Measurements from ENCODE around the gene ATG2A. TPM values are rescaled to one million over a fixed set of nuclear protein-coding genes. Genes with fewer than 3 reads are reported as not detected.

The ATG2A gene
- 18.5 TPM for total RNA-seq (2013)
- polyA plus RNA-seq: 10 to 100 TPM in 1 of 3 donors, 1 to 10 TPM in 2; 2.6 to 24.9 (median 4.0) TPM
- polyA minus RNA-seq: 70.7 and 74.5 TPM in 2 replicates
- 36.2 to 134 (median 93.2) reads per million in 11 experiments for total RNA-seq

DNA sequence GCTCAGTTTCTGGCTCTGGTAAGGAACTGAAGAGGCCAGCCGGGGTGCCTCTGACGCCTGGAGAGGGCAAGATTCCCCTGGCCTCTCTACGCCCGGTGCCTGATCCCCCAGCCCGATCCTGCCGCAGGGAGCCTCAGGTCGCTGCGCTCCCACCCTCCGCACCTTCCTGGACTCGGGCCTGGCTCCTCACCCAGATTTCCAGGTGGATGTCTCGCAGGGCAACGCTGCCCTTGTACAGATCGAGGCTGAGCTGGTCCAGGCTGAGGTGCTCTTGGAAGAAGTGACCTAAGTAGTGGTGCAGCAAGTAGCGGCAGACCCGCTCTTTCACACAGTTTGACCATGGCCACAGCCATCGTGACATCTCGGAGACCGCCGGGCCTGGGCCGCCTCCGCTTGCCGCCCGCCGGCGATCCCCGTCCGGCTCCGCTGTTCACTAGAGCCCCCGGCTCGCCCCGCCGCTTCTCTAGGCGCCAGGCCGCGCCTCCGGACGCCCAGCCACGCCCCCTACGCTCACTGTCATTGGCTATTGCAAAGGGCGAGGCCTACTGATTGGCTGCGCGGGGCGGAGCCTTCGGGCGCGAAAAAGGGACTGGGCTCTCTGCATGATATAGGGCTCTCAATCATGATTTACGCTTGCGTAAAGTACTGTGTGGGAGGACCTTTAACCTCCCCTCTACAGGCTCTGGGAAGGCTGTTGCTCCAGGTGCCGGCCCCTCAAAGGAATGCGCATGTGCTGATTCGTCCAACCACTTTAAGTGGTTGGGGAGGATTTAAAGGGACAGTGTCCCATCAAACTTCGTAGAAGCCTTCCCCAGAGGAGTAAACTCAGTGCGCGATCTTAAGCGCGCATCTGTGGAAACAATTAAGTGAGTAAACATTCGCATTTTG, at the start of gene ATG2A:
TSS of gene ATG2A (minus strand) at position 435 of the 888 bp plus-strand sequence. CDS start at position 361, 74 bp downstream.
- H3K4me1 Mint-ChIP-seq: peaks cover 27% of the 10 kb centered on the region
- Histone ChIP-seq H3K4me2 (replicated peaks; ENCODE audit: extremely low read depth, low read length, poor library complexity, severe bottlenecking) (peak within 1 kb of the TSS; percentile 93), H3K27me3 (ENCODE audit: control insufficient read depth in 2 of 2, insufficient read depth in 2 of 2, low read length in 2 of 2) (no peaks in the 10 kb centered on the region), H3K4me1 (ENCODE audit: control insufficient read depth in 1 of 2, insufficient read depth in 2 of 2, low read length in 2 of 2) (peaks cover 24 to 26% of the 10 kb centered on the region in 2 donors), H3K79me2 (ENCODE audit: insufficient read depth, low read length) (peaks cover 16% of the 10 kb centered on the region), H3K27ac (ENCODE audit: low read depth in 1 of 2, low read length in 2 of 2) (peak within 1 kb of the TSS; percentile 69 to 84), H3K36me3 (replicated peaks in 1 of 2; ENCODE audit: control insufficient read depth in 1 of 2, insufficient read depth in 2 of 2, low read length in 2 of 2) (peaks cover 21 to 27% of the 10 kb centered on the region in 2 donors), H4K20me1 (ENCODE audit: insufficient read depth, low read length) (peaks cover 28% of the 10 kb centered on the region), H2AFZ (ENCODE audit: insufficient read depth, low read depth, low read length, poor library complexity, severe bottlenecking) (peak within 1 kb of the TSS; percentile 61), H3K4me3 (replicated peaks in 1 of 3; ENCODE audit: low read depth in 2 of 3, low read length in 3 of 3) (peak within 1 kb of the TSS; percentile 76 to 94 (median 84)), H3K9ac (ENCODE audit: insufficient read depth, low read length, poor library complexity, severe bottlenecking) (peak within 1 kb of the TSS; percentile 81), H3K9me3 (replicated peaks in 1 of 2; ENCODE audit: control insufficient read depth in 1 of 2, insufficient read depth in 1 of 2, low read length in 2 of 2) (no peaks in the 10 kb centered on the region)
- peaks cover 19 to 22% of the 10 kb centered on the region in 2 donors for H3K36me3 Mint-ChIP-seq
- peaks cover 0 to 2% (median 0%) of the 10 kb centered on the region in 3 donors for H3K27me3 Mint-ChIP-seq (ENCODE audit: low read depth in 3 of 3)
- peak within 1 kb of the TSS; percentile 90 to 99 (median 97) for H3K27ac Mint-ChIP-seq
- under 1% methylated on average over 48 of the region's 57 CpGs for WGBS (ENCODE audit: insufficient coverage)
- intact Hi-C loops (cut with micrococcal nuclease): loop anchor here (5.0 kb wide), 2 partner anchors 110 to 205 kb away; partner anchors contain the start of genes SNX15 (in 2 of the 2), FAU (in 1 of the 2) and MRPL49 (in 1 of the 2)
- peak; percentile 99 to 100 (median 99) for DNase-seq
- no peak for TF ChIP-seq CTCF (IDR thresholded peaks at IDR 0.05)
- H3K4me3 Mint-ChIP-seq: peak within 1 kb of the TSS; percentile 97 to 99
- H3K9me3 Mint-ChIP-seq: peaks cover 0 to 3% (median 0%) of the 10 kb centered on the region in 7 donors

DNA sequence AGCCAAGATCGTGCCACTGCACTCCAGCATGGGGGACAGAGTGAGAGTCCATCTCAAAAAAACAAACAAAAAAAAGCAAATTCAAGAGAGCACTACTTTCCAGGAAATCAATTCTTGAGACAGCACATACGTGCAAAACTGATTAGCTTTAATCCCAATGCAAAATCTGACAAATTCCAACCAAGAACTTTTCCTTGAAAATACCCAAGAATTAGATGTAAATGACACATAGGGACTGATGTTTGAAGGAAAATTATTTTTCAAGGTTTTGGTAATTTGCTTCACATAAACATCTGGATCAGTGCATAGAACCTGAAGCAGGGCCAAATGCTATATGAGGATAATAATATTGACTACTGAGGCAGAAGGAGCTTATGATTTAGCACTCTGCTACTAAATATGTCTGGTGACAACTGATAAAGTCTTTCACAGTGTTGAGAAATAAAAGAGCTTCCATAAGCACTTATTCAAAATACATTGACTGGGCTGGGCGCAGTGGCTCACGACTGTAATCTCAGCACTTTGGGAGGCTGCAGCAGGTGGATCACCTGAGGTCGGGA, 46.1 kb upstream of the ATG2A start:
- TF ChIP-seq CTCF (IDR thresholded peaks at IDR 0.05): no peak
- DNase-seq: no peak
- no peak overlapping the region for H3K4me3 Mint-ChIP-seq
- H3K36me3 ChIP-seq (replicated peaks in 1 of 2; ENCODE audit: control insufficient read depth in 1 of 2, insufficient read depth in 2 of 2, low read length in 2 of 2): no peaks in the 10 kb centered on the region
- no peaks in the 10 kb centered on the region for H3K36me3 Mint-ChIP-seq
- H3K9ac ChIP-seq (ENCODE audit: insufficient read depth, low read length, poor library complexity, severe bottlenecking): no peak overlapping the region
- H3K9me3 ChIP-seq (replicated peaks in 1 of 2; ENCODE audit: control insufficient read depth in 1 of 2, insufficient read depth in 1 of 2, low read length in 2 of 2): no peaks in the 10 kb centered on the region
- no peaks in the 10 kb centered on the region for H3K79me2 ChIP-seq (ENCODE audit: insufficient read depth, low read length)
- 100% methylated on average over 1 of the region's 5 CpGs for WGBS (ENCODE audit: insufficient coverage)
- no peaks in the 10 kb centered on the region for H3K27me3 ChIP-seq (ENCODE audit: control insufficient read depth in 2 of 2, insufficient read depth in 2 of 2, low read length in 2 of 2)
- H3K27ac Mint-ChIP-seq: no peak overlapping the region
- peaks cover 17% of the 10 kb centered on the region for H3K4me1 Mint-ChIP-seq
- intact Hi-C loops (cut with micrococcal nuclease): no loop called here
- no peak overlapping the region for H3K27ac ChIP-seq (ENCODE audit: low read depth in 1 of 2, low read length in 2 of 2)
- peaks cover 3 to 11% (median 3%) of the 10 kb centered on the region in 3 donors for H3K27me3 Mint-ChIP-seq (ENCODE audit: low read depth in 3 of 3)
- peaks cover 7 to 13% of the 10 kb centered on the region in 2 donors for H3K4me1 ChIP-seq (ENCODE audit: control insufficient read depth in 1 of 2, insufficient read depth in 2 of 2, low read length in 2 of 2)
- no peak overlapping the region for H3K4me2 ChIP-seq (replicated peaks; ENCODE audit: extremely low read depth, low read length, poor library complexity, severe bottlenecking)
- no peak overlapping the region for H2AFZ ChIP-seq (ENCODE audit: insufficient read depth, low read depth, low read length, poor library complexity, severe bottlenecking)
- H4K20me1 ChIP-seq (ENCODE audit: insufficient read depth, low read length): no peaks in the 10 kb centered on the region
- H3K9me3 Mint-ChIP-seq: no peaks in the 10 kb centered on the region
- no peak overlapping the region for H3K4me3 ChIP-seq (replicated peaks in 1 of 3; ENCODE audit: low read depth in 2 of 3, low read length in 3 of 3)
